ENCODE data around the gene RFXANK.

The RFXANK gene

GRCh38 chr19:19234220-19234816 is 42.3 kb downstream of the RFXANK start:
- no peak for DNase-seq

DNA sequence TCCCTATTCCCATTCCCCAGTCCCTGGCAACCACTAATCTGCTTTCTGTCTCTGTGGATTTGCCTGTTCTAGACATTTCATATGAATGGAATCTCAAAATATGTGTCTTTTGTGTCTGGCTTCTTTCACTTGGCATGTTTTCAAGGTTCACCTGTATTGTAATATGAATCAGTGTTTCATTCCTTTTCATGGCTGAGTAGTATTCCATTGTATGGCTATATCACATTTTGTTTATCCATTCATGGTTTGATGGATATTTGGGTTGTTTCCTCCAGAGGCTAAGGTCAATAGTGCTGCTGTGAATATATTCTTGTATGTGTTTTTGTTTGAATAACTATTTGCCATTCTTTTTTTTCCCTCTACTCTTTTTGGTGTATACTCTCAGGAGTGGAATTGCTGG is 44.1 kb downstream of the RFXANK start:
- no peak for DNase-seq

GRCh38 chr19:19238126-19238894 is 46.3 kb downstream of the RFXANK start:
- no peak for DNase-seq

- no peak for DNase-seq
These were observed 47.6 kb downstream of the RFXANK start for GRCh38 chr19:19239675-19240074.

GRCh38 chr19:19240476-19240875 is 48.4 kb downstream of the RFXANK start:
- DNase-seq, result no peak

GRCh38 chr19:19250196-19250801 is 58.2 kb downstream of the RFXANK start:
- DNase-seq, result no peak
